ENCODE data around the gene LAMC1. TPM values are rescaled to one million over a fixed set of nuclear protein-coding genes. Genes with fewer than 3 reads are reported as not detected.

Gene LAMC1
- total and polyA plus RNA-seq, 2 experiments from 2014 or later, result 78.4 to 185 TPM

DNA sequence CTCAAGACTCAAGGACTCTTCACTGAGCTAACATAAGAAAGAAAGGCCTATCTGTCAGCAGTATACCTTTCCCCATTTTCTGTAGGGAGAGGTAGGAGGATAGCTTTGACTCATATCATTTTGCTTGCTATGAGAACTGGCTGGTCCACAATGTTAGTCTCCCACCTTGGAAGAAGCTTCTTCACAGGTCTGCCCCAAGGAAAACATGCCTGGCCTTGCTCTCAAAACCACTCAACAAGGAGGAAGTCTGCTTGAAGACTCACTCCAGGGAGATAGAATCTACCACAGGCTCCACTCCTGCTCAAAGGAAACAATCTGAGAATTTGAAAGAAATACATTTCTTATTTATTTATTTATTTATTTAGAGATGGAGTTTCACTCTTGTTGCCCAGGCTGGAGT is 29.5 kb upstream of the LAMC1 start:
- no peak overlapping the region for H3K4me3 ChIP-seq
- no peaks in the 10 kb centered on the region for H3K36me3 ChIP-seq (replicated peaks; ENCODE audit: insufficient read depth, low read depth)
- no peaks in the 10 kb centered on the region for H3K79me2 ChIP-seq
- H3K9me2 ChIP-seq (replicated peaks; ENCODE audit: insufficient read depth), result no peaks in the 10 kb centered on the region
- no peaks in the 10 kb centered on the region for H4K20me1 ChIP-seq (ENCODE audit: insufficient read depth, poor library complexity, severe bottlenecking)
- H3K9me3 ChIP-seq (ENCODE audit: low read depth), result no peaks in the 10 kb centered on the region
- H3K27me3 ChIP-seq, result no peaks in the 10 kb centered on the region
- TF ChIP-seq EZH2phosphoT487 (IDR thresholded peaks at IDR 0.05; ENCODE audit: low read depth, severe bottlenecking, unreplicated experiment) (no peak), CTCF (IDR thresholded peaks at IDR 0.05; ENCODE audit: poor library complexity) (no peak), EZH2 (IDR thresholded peaks at IDR 0.05; ENCODE audit: borderline replicate concordance) (no peak)
- H3K27ac ChIP-seq, result no peak overlapping the region
- no peak for DNase-seq (ENCODE audit: low spot score)
- H2AFZ ChIP-seq, result no peak overlapping the region
- H3K4me1 ChIP-seq (ENCODE audit: insufficient read depth), result no peaks in the 10 kb centered on the region
- H3K4me2 ChIP-seq, result no peak overlapping the region

DNA sequence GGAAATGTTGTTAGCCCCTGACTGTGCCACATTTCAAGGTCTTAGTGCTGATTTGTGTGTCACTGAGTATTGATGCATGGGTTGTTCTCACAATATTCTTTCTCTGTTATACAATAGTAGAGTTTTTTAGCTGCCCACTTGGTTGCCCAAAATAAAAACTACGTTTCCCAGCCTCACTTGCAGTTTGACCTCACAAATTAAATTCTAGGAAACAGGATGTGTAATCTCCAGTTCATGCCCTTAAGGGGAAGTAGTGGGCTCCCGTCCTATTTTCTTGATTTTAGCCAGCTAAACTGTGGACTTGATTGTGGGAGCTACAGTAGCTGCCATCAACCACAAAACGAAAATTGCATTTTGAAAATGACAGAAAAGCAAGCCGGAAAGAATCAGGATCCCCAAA is 27.3 kb upstream of the LAMC1 start:
- WGBS (ENCODE audit: low lambda C conversion rate, missing lambda C conversion rate), result 75% methylated on average over 4 of the region's 4 CpGs
- Histone ChIP-seq H3K79me2 (no peaks in the 10 kb centered on the region), H3K4me2 (no peak overlapping the region), H3K9me2 (replicated peaks; ENCODE audit: insufficient read depth) (no peaks in the 10 kb centered on the region), H3K27me3 (no peaks in the 10 kb centered on the region), H3K4me1 (ENCODE audit: insufficient read depth) (no peaks in the 10 kb centered on the region), H3K9me3 (ENCODE audit: low read depth) (no peaks in the 10 kb centered on the region), H2AFZ (no peak overlapping the region), H3K4me3 (no peak overlapping the region), H4K20me1 (ENCODE audit: insufficient read depth, poor library complexity, severe bottlenecking) (no peaks in the 10 kb centered on the region), H3K36me3 (replicated peaks; ENCODE audit: insufficient read depth, low read depth) (no peaks in the 10 kb centered on the region), H3K27ac (no peak overlapping the region)
- no peak for TF ChIP-seq EZH2 (IDR thresholded peaks at IDR 0.05; ENCODE audit: borderline replicate concordance)
- TF ChIP-seq CTCF (IDR thresholded peaks at IDR 0.05; ENCODE audit: poor library complexity), result no peak
- no peak for TF ChIP-seq EZH2phosphoT487 (IDR thresholded peaks at IDR 0.05; ENCODE audit: low read depth, severe bottlenecking, unreplicated experiment)
- DNase-seq (ENCODE audit: low spot score), result no peak

DNA sequence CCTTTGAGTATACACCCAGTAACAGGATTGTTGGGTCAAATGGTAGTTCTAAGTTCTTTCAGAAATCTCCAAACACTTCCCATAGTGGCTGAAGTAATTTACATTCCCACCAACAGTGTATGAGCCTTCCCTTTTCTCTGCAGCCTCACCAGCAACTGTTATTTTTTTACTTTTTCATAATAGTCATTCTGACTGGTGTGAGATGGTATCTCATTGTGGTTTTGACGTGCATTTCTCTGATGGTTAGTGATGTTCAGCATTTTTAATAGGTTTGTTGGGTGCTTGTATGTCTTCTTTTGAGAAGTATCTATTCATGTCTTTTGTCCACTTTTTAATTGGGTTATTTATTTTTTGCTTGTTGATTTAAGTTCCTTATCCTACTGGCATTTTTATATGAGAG is 26.4 kb upstream of the LAMC1 start:
- Histone ChIP-seq H3K79me2 (no peaks in the 10 kb centered on the region), H3K9me3 (ENCODE audit: low read depth) (no peaks in the 10 kb centered on the region), H3K9me2 (replicated peaks; ENCODE audit: insufficient read depth) (no peaks in the 10 kb centered on the region), H2AFZ (no peak overlapping the region), H3K36me3 (replicated peaks; ENCODE audit: insufficient read depth, low read depth) (no peaks in the 10 kb centered on the region), H3K4me3 (no peak overlapping the region), H3K4me1 (ENCODE audit: insufficient read depth) (no peaks in the 10 kb centered on the region), H4K20me1 (ENCODE audit: insufficient read depth, poor library complexity, severe bottlenecking) (no peaks in the 10 kb centered on the region), H3K27me3 (no peaks in the 10 kb centered on the region), H3K27ac (no peak overlapping the region), H3K4me2 (no peak overlapping the region)
- WGBS (ENCODE audit: low lambda C conversion rate, missing lambda C conversion rate), result 96% methylated on average over 1 of the region's 1 CpG
- TF ChIP-seq EZH2 (IDR thresholded peaks at IDR 0.05; ENCODE audit: borderline replicate concordance) (no peak), CTCF (IDR thresholded peaks at IDR 0.05; ENCODE audit: poor library complexity) (no peak), EZH2phosphoT487 (IDR thresholded peaks at IDR 0.05; ENCODE audit: low read depth, severe bottlenecking, unreplicated experiment) (no peak)
- DNase-seq (ENCODE audit: low spot score), result no peak

GRCh38 chr1:182998482-182998881 is 24.7 kb upstream of the LAMC1 start:
- Histone ChIP-seq H2AFZ (no peak overlapping the region), H3K9me3 (ENCODE audit: low read depth) (no peaks in the 10 kb centered on the region), H3K27me3 (no peaks in the 10 kb centered on the region), H3K4me2 (no peak overlapping the region), H3K36me3 (replicated peaks; ENCODE audit: insufficient read depth, low read depth) (no peaks in the 10 kb centered on the region), H3K9me2 (replicated peaks; ENCODE audit: insufficient read depth) (no peaks in the 10 kb centered on the region), H3K4me1 (ENCODE audit: insufficient read depth) (no peaks in the 10 kb centered on the region), H4K20me1 (ENCODE audit: insufficient read depth, poor library complexity, severe bottlenecking) (no peaks in the 10 kb centered on the region), H3K79me2 (no peaks in the 10 kb centered on the region), H3K27ac (no peak overlapping the region), H3K4me3 (no peak overlapping the region)
- DNase-seq (ENCODE audit: low spot score), result no peak
- TF ChIP-seq EZH2 (IDR thresholded peaks at IDR 0.05; ENCODE audit: borderline replicate concordance), result no peak
- no peak for TF ChIP-seq EZH2phosphoT487 (IDR thresholded peaks at IDR 0.05; ENCODE audit: low read depth, severe bottlenecking, unreplicated experiment)
- TF ChIP-seq CTCF (IDR thresholded peaks at IDR 0.05; ENCODE audit: poor library complexity), result no peak

Measured in hepatocyte (in vitro differentiated cells).